Measurements from ENCODE around the gene SC5D.

SC5D gene, protein sequence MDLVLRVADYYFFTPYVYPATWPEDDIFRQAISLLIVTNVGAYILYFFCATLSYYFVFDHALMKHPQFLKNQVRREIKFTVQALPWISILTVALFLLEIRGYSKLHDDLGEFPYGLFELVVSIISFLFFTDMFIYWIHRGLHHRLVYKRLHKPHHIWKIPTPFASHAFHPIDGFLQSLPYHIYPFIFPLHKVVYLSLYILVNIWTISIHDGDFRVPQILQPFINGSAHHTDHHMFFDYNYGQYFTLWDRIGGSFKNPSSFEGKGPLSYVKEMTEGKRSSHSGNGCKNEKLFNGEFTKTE

GRCh38 chr11:121292495-121293287 lies at the start of gene SC5D:
Gene SC5D, plus strand, starts transcription at chr11:121292771. Its CDS starts 10,605 bp downstream, at chr11:121303376.
- Histone ChIP-seq H3K27me3 (ENCODE audit: control insufficient read depth in 2 of 2, insufficient read depth in 2 of 2, low read length in 2 of 2) (no peaks in the 10 kb centered on the region), H3K9ac (ENCODE audit: low read depth in 1 of 2, low read length in 2 of 2) (peak within 1 kb of the TSS; percentile 79 to 85), H3K9me3 (ENCODE audit: control insufficient read depth in 2 of 2, low read length in 2 of 2) (no peaks in the 10 kb centered on the region), H3K4me3 (ENCODE audit: low read length in 2 of 2) (peak within 1 kb of the TSS; percentile 85 to 93), H3K36me3 (ENCODE audit: control insufficient read depth in 2 of 2, insufficient read depth in 2 of 2, low read length in 2 of 2) (no peaks in the 10 kb centered on the region), H3K27ac (ENCODE audit: low read depth in 2 of 2, low read length in 2 of 2) (peak within 1 kb of the TSS; percentile 86 to 88), H3K4me1 (ENCODE audit: control insufficient read depth in 2 of 2, insufficient read depth in 2 of 2, low read length in 2 of 2) (peaks cover 2 to 6% of the 10 kb centered on the region in 2 donors)

GRCh38 chr11:121244884-121245283 lies 47.7 kb upstream of the SC5D start:
- H3K27ac ChIP-seq (ENCODE audit: low read depth in 2 of 2, low read length in 2 of 2): no peak overlapping the region
- H3K4me1 ChIP-seq (ENCODE audit: control insufficient read depth in 2 of 2, insufficient read depth in 2 of 2, low read length in 2 of 2): no peaks in the 10 kb centered on the region
- no peaks in the 10 kb centered on the region for H3K27me3 ChIP-seq (ENCODE audit: control insufficient read depth in 2 of 2, insufficient read depth in 2 of 2, low read length in 2 of 2)
- H3K4me3 ChIP-seq (ENCODE audit: low read length in 2 of 2): no peak overlapping the region
- H3K9ac ChIP-seq (ENCODE audit: low read depth in 1 of 2, low read length in 2 of 2): no peak overlapping the region
- H3K36me3 ChIP-seq (ENCODE audit: control insufficient read depth in 2 of 2, insufficient read depth in 2 of 2, low read length in 2 of 2): no peaks in the 10 kb centered on the region
- no peaks in the 10 kb centered on the region for H3K9me3 ChIP-seq (ENCODE audit: control insufficient read depth in 2 of 2, low read length in 2 of 2)

DNA sequence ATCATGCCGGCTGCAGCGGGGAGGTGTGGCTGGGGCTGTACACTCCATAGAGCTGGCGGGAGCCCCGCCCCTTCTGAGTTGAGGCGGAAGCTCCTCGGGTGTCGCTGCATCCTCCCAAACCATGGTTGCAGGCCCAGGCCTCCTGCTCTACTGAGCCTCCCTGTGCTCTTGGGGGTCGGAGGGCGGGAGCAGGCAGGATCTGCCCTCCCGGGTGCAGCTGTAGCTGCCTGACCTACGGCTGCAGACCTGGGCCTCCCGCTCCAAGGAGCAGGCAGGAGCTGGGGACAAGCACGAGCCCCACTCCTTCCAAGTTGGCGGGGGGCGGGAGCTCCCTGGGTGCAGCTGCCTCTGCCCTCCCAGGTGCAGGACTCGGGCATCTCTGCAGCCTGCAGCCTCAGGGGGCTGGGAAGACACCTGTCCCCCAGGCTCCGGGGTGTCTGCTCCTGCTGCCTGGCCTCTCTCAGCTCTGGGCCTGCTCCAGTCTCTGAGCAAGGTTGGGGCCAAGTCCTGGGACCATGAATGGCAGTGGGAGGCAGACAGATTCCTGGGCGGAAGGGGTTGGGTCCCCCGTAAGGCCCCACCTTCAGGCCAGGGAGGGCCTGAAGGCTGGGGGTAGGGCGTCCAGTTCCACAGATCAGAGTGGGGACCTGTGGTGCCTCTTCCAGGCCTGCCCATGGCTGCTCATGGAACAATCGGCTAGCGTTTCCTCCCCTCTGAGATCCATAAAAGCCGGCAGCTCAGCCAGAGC lies 46.4 kb upstream of the SC5D start:
- Histone ChIP-seq H3K9ac (ENCODE audit: low read depth in 1 of 2, low read length in 2 of 2) (no peak overlapping the region), H3K9me3 (ENCODE audit: control insufficient read depth in 2 of 2, low read length in 2 of 2) (no peaks in the 10 kb centered on the region), H3K4me3 (ENCODE audit: low read length in 2 of 2) (no peak overlapping the region), H3K27me3 (ENCODE audit: control insufficient read depth in 2 of 2, insufficient read depth in 2 of 2, low read length in 2 of 2) (no peaks in the 10 kb centered on the region), H3K36me3 (ENCODE audit: control insufficient read depth in 2 of 2, insufficient read depth in 2 of 2, low read length in 2 of 2) (no peaks in the 10 kb centered on the region), H3K27ac (ENCODE audit: low read depth in 2 of 2, low read length in 2 of 2) (no peak overlapping the region), H3K4me1 (ENCODE audit: control insufficient read depth in 2 of 2, insufficient read depth in 2 of 2, low read length in 2 of 2) (no peaks in the 10 kb centered on the region)

- no peak overlapping the region for H3K4me3 ChIP-seq (ENCODE audit: low read length in 2 of 2)
- H3K9me3 ChIP-seq (ENCODE audit: control insufficient read depth in 2 of 2, low read length in 2 of 2): no peaks in the 10 kb centered on the region
- no peaks in the 10 kb centered on the region for H3K27me3 ChIP-seq (ENCODE audit: control insufficient read depth in 2 of 2, insufficient read depth in 2 of 2, low read length in 2 of 2)
- H3K27ac ChIP-seq (ENCODE audit: low read depth in 2 of 2, low read length in 2 of 2): no peak overlapping the region
- no peaks in the 10 kb centered on the region for H3K36me3 ChIP-seq (ENCODE audit: control insufficient read depth in 2 of 2, insufficient read depth in 2 of 2, low read length in 2 of 2)
- H3K9ac ChIP-seq (ENCODE audit: low read depth in 1 of 2, low read length in 2 of 2): no peak overlapping the region
- no peaks in the 10 kb centered on the region for H3K4me1 ChIP-seq (ENCODE audit: control insufficient read depth in 2 of 2, insufficient read depth in 2 of 2, low read length in 2 of 2)
Observed at GRCh38 chr11:121246769-121247035, 45.9 kb upstream of the SC5D start.

DNA sequence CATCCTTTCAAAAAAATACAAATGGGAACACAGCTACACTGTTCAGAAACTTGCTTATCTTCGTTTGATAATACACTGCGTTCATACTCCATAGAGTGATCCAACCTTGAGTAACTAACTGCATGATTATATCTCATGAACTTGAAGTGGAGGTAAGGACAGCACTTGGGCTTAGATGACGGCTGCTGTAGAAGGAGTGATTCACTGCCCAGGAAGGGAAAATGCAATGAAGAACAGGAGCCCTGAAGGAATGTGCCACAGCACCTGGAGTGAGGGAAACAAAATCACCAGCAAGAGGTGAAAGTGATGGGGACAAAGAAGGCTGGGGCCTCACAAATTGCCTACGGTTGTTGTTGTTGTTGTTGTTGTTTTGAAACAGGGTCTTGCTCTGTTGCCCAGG lies 44.1 kb upstream of the SC5D start:
- Histone ChIP-seq H3K9ac (ENCODE audit: low read depth in 1 of 2, low read length in 2 of 2) (no peak overlapping the region), H3K27me3 (ENCODE audit: control insufficient read depth in 2 of 2, insufficient read depth in 2 of 2, low read length in 2 of 2) (no peaks in the 10 kb centered on the region), H3K4me3 (ENCODE audit: low read length in 2 of 2) (no peak overlapping the region), H3K27ac (ENCODE audit: low read depth in 2 of 2, low read length in 2 of 2) (no peak overlapping the region), H3K36me3 (ENCODE audit: control insufficient read depth in 2 of 2, insufficient read depth in 2 of 2, low read length in 2 of 2) (no peaks in the 10 kb centered on the region), H3K9me3 (ENCODE audit: control insufficient read depth in 2 of 2, low read length in 2 of 2) (no peaks in the 10 kb centered on the region), H3K4me1 (ENCODE audit: control insufficient read depth in 2 of 2, insufficient read depth in 2 of 2, low read length in 2 of 2) (no peaks in the 10 kb centered on the region)

DNA sequence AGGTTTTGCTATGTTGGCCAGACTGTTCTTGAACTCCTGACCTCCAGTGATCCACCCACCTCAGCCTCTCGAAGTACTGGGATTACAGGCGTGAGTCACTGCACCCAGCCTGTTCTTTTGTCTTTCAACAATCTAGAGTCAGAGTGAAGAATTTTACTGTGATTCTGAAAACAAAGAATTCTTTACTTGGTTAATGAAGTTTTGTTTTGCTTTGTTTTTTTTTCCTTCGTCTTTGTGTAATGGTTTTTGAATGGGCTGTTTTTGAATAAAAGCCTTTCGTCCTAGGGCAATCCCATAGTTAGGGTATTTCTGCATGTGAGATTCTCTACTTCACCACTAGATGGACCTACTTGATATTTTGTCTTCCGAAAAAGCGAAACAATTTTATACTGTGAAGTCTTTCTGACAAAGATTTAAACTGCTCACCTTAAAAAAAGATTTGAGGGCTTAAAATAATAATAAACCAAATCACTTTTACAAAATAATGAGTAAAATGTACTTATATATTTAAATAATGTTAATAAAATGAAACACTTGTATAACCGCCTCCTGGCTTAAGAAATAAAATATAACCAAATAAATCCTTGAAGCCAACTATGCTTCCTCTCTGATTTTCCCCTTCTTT lies 43.4 kb upstream of the SC5D start:
- H3K4me3 ChIP-seq (ENCODE audit: low read length in 2 of 2): no peak overlapping the region
- H3K9ac ChIP-seq (ENCODE audit: low read depth in 1 of 2, low read length in 2 of 2): no peak overlapping the region
- no peak overlapping the region for H3K27ac ChIP-seq (ENCODE audit: low read depth in 2 of 2, low read length in 2 of 2)
- H3K4me1 ChIP-seq (ENCODE audit: control insufficient read depth in 2 of 2, insufficient read depth in 2 of 2, low read length in 2 of 2): no peaks in the 10 kb centered on the region
- no peaks in the 10 kb centered on the region for H3K36me3 ChIP-seq (ENCODE audit: control insufficient read depth in 2 of 2, insufficient read depth in 2 of 2, low read length in 2 of 2)
- no peaks in the 10 kb centered on the region for H3K9me3 ChIP-seq (ENCODE audit: control insufficient read depth in 2 of 2, low read length in 2 of 2)
- H3K27me3 ChIP-seq (ENCODE audit: control insufficient read depth in 2 of 2, insufficient read depth in 2 of 2, low read length in 2 of 2): no peaks in the 10 kb centered on the region

- Histone ChIP-seq H3K4me1 (ENCODE audit: control insufficient read depth in 2 of 2, insufficient read depth in 2 of 2, low read length in 2 of 2) (no peaks in the 10 kb centered on the region), H3K27me3 (ENCODE audit: control insufficient read depth in 2 of 2, insufficient read depth in 2 of 2, low read length in 2 of 2) (peaks cover 0 to 3% of the 10 kb centered on the region in 2 donors), H3K9ac (ENCODE audit: low read depth in 1 of 2, low read length in 2 of 2) (no peak overlapping the region), H3K9me3 (ENCODE audit: control insufficient read depth in 2 of 2, low read length in 2 of 2) (no peaks in the 10 kb centered on the region), H3K4me3 (ENCODE audit: low read length in 2 of 2) (no peak overlapping the region), H3K27ac (ENCODE audit: low read depth in 2 of 2, low read length in 2 of 2) (no peak overlapping the region), H3K36me3 (ENCODE audit: control insufficient read depth in 2 of 2, insufficient read depth in 2 of 2, low read length in 2 of 2) (no peaks in the 10 kb centered on the region)
Observed at GRCh38 chr11:121250843-121251242, 41.7 kb upstream of the SC5D start.

- H3K27me3 ChIP-seq (ENCODE audit: control insufficient read depth in 2 of 2, insufficient read depth in 2 of 2, low read length in 2 of 2): peaks cover 0 to 3% of the 10 kb centered on the region in 2 donors
- no peak overlapping the region for H3K9ac ChIP-seq (ENCODE audit: low read depth in 1 of 2, low read length in 2 of 2)
- no peaks in the 10 kb centered on the region for H3K4me1 ChIP-seq (ENCODE audit: control insufficient read depth in 2 of 2, insufficient read depth in 2 of 2, low read length in 2 of 2)
- no peak overlapping the region for H3K4me3 ChIP-seq (ENCODE audit: low read length in 2 of 2)
- H3K36me3 ChIP-seq (ENCODE audit: control insufficient read depth in 2 of 2, insufficient read depth in 2 of 2, low read length in 2 of 2): no peaks in the 10 kb centered on the region
- no peak overlapping the region for H3K27ac ChIP-seq (ENCODE audit: low read depth in 2 of 2, low read length in 2 of 2)
- H3K9me3 ChIP-seq (ENCODE audit: control insufficient read depth in 2 of 2, low read length in 2 of 2): no peaks in the 10 kb centered on the region
Observed at GRCh38 chr11:121253951-121254350, 38.6 kb upstream of the SC5D start.

GRCh38 chr11:121254756-121255155 lies 37.8 kb upstream of the SC5D start:
- no peaks in the 10 kb centered on the region for H3K36me3 ChIP-seq (ENCODE audit: control insufficient read depth in 2 of 2, insufficient read depth in 2 of 2, low read length in 2 of 2)
- H3K4me1 ChIP-seq (ENCODE audit: control insufficient read depth in 2 of 2, insufficient read depth in 2 of 2, low read length in 2 of 2): no peaks in the 10 kb centered on the region
- no peaks in the 10 kb centered on the region for H3K9me3 ChIP-seq (ENCODE audit: control insufficient read depth in 2 of 2, low read length in 2 of 2)
- peaks cover 0 to 3% of the 10 kb centered on the region in 2 donors for H3K27me3 ChIP-seq (ENCODE audit: control insufficient read depth in 2 of 2, insufficient read depth in 2 of 2, low read length in 2 of 2)
- H3K4me3 ChIP-seq (ENCODE audit: low read length in 2 of 2): no peak overlapping the region
- H3K27ac ChIP-seq (ENCODE audit: low read depth in 2 of 2, low read length in 2 of 2): no peak overlapping the region
- no peak overlapping the region for H3K9ac ChIP-seq (ENCODE audit: low read depth in 1 of 2, low read length in 2 of 2)
